Colonic mucosa (tissue), 4 donors: Measurements from ENCODE around the gene PERM1. TPM values are rescaled to one million over a fixed set of nuclear protein-coding genes. Genes with fewer than 3 reads are reported as not detected.

Experiments
- DNase-seq: peaks from one replicate; pipeline ENCODE4 v3.0.0-alpha.2; 2020
- H3K27ac ChIP-seq: fragments of 200-600 bp; one replicate; pipeline ENCODE4 v1.8.0; 2021
- H3K27me3 ChIP-seq: fragments of 200-600 bp; one replicate; pipeline ENCODE4 v1.8.0; 2021
- H3K36me3 ChIP-seq: fragments of 200-600 bp; one replicate; pipeline ENCODE4 v1.8.0; 2021
- H3K4me1 ChIP-seq: fragments of 200-600 bp; one replicate; pipeline ENCODE4 v1.8.0; 2021; ENCODE audit warnings: mild to moderate bottlenecking
- H3K4me3 ChIP-seq: fragments of 200-600 bp; one replicate; pipeline ENCODE4 v1.8.0; 2021
- H3K9ac ChIP-seq, 2 donors: one replicate each; pipeline ENCODE4 v1.7.0; 2013; ENCODE audit warnings: control low read depth in 2 of 2, low read depth in 2 of 2, low read length in 2 of 2
- H3K9me3 ChIP-seq: fragments of 200-600 bp; one replicate; pipeline ENCODE4 v1.8.0; 2021
- CTCF ChIP-seq: fragments of 200-600 bp; IDR thresholded peaks from one replicate; pipeline ENCODE4 v1.8.0; 2022; ENCODE audit warnings: antibody characterized with exemption, mild to moderate bottlenecking
- intact Hi-C: fragments of 100-400 bp; cut with DNase I; formaldehyde crosslinking; loops from one replicate; pipeline ENCODE4 v1.14.1; 2022
- total RNA-seq, 2 donors: library from RNA; stranded (reverse); fragmentation: NEBNext Ultra II Directional in 1 of 2; extraction: Animal tissue kit (Norgen Biotek cat#: 25700) in 1 of 2; gene quantifications; one replicate each; pipeline ENCODE4 v1.2.1, GENCODE V29; 2021
- donor health status: healthy.
- donor health status: DM: no; HTN: no; CAD: no.
- donor health status: DM: no; HTN: no; CAD: no.

PERM1 gene
- total RNA-seq, 2 donors from 2014 or later: not detected

- peaks cover 6% of the 10 kb centered on the region for H3K4me1 ChIP-seq
- intact Hi-C loops: no loop called here
- no peak overlapping the region for H3K4me3 ChIP-seq
- no peak overlapping the region for H3K9ac ChIP-seq
- no peaks in the 10 kb centered on the region for H3K9me3 ChIP-seq
- DNase-seq: no peak
- no peaks in the 10 kb centered on the region for H3K36me3 ChIP-seq
- H3K27ac ChIP-seq: no peak overlapping the region
- no peak for TF ChIP-seq CTCF
- H3K27me3 ChIP-seq: no peaks in the 10 kb centered on the region
Observed at GRCh38 chr1:1024771-1025699, 43.1 kb upstream of the PERM1 start.

GRCh38 chr1:1024149-1024770 lies 42.4 kb upstream of the PERM1 start:
- intact Hi-C loops: no loop called here
- no peak for DNase-seq

GRCh38 chr1:1023700-1024099 lies 41.8 kb upstream of the PERM1 start:
- H3K9me3 ChIP-seq: no peaks in the 10 kb centered on the region
- H3K9ac ChIP-seq: no peak overlapping the region
- peaks cover 6% of the 10 kb centered on the region for H3K4me1 ChIP-seq
- H3K36me3 ChIP-seq: no peaks in the 10 kb centered on the region
- no peak for TF ChIP-seq CTCF
- H3K27ac ChIP-seq: no peak overlapping the region
- H3K27me3 ChIP-seq: no peaks in the 10 kb centered on the region
- no peak for DNase-seq
- intact Hi-C loops: no loop called here
- H3K4me3 ChIP-seq: no peak overlapping the region

More at GRCh38 chr1:1024149-1024770, 42.4 kb upstream of the PERM1 start:
- Histone ChIP-seq H3K27ac (no peak overlapping the region), H3K9me3 (no peaks in the 10 kb centered on the region), H3K4me1 (peaks cover 6% of the 10 kb centered on the region), H3K9ac (no peak overlapping the region), H3K36me3 (no peaks in the 10 kb centered on the region), H3K27me3 (no peaks in the 10 kb centered on the region), H3K4me3 (no peak overlapping the region)
- TF ChIP-seq CTCF: no peak

GRCh38 chr1:1022302-1023009 lies 40.6 kb upstream of the PERM1 start:
- H3K27me3 ChIP-seq: no peaks in the 10 kb centered on the region
- no peaks in the 10 kb centered on the region for H3K9me3 ChIP-seq
- H3K9ac ChIP-seq: no peak overlapping the region
- no peak overlapping the region for H3K4me3 ChIP-seq
- H3K27ac ChIP-seq: no peak overlapping the region
- no peaks in the 10 kb centered on the region for H3K36me3 ChIP-seq
- DNase-seq: no peak
- intact Hi-C loops: no loop called here
- peaks cover 6% of the 10 kb centered on the region for H3K4me1 ChIP-seq
- no peak for TF ChIP-seq CTCF

GRCh38 chr1:1021920-1022259 lies 40.0 kb upstream of the PERM1 start:
- H3K4me3 ChIP-seq: no peak overlapping the region
- DNase-seq: no peak
- H3K4me1 ChIP-seq: peaks cover 6% of the 10 kb centered on the region
- H3K9me3 ChIP-seq: no peaks in the 10 kb centered on the region
- no peaks in the 10 kb centered on the region for H3K36me3 ChIP-seq
- H3K9ac ChIP-seq: no peak overlapping the region
- TF ChIP-seq CTCF: no peak
- intact Hi-C loops: no loop called here
- no peaks in the 10 kb centered on the region for H3K27me3 ChIP-seq
- H3K27ac ChIP-seq: no peak overlapping the region
